ENCODE measurements around the gene LLGL2.

LLGL2 gene

DNA sequence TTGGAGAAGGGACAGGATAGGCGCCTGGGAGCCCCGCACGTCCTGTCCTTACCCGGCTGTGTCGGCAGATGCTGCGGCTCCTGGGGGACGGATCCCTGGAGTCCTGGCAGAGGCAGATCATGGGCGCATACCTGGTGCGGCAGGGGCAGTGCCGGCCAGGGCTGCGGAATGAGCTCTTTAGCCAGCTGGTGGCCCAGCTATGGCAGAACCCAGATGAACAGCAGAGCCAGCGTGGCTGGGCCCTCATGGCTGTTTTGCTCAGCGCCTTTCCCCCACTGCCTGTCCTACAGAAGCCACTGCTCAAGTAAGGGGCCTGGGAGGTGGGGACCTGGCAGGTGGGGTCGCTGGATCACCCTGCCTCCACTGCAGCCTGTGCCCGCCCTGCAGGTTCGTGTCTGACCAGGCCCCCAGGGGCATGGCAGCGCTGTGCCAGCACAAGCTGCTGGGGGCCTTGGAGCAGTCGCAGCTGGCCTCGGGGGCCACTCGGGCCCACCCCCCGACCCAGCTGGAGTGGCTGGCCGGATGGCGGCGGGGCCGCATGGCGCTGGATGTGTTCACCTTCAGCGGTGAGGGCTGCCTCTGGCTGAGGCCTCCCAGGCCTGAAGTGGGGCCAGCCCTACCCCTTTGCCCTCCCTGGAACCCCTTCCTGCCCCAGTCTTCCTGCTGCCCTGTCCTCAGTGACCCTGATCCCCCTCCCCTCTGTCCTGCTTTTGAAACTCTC, 87.6 kb downstream of the LLGL2 start:
- TF ChIP-seq ZNF274 (IDR thresholded peaks at IDR 0.05; ENCODE audit: low read depth, low read length) = no peak
- H3K4me3 ChIP-seq (ENCODE audit: low read length) = no peak overlapping the region

DNA sequence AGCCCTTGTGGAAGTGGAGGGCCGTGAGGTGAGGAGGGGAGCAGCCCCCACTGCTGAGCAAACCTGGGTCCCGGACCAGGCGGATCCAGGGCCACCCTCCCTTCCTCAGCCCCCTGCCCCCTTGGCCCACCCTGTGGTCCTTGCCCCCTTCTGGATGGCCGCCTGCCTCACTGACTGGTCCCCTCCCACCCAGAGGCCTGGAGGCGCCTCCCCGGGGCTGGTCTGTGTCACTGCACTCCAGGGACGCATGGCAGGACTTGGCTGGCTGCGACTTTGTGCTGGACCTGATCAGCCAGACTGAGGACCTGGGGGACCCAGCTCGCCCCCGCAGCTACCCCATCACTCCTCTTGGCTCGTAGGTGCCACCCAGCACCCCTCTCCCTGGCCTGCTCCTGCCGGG, 88.5 kb downstream of the LLGL2 start:
- no peak for TF ChIP-seq ZNF274 (IDR thresholded peaks at IDR 0.05; ENCODE audit: low read depth, low read length)

DNA sequence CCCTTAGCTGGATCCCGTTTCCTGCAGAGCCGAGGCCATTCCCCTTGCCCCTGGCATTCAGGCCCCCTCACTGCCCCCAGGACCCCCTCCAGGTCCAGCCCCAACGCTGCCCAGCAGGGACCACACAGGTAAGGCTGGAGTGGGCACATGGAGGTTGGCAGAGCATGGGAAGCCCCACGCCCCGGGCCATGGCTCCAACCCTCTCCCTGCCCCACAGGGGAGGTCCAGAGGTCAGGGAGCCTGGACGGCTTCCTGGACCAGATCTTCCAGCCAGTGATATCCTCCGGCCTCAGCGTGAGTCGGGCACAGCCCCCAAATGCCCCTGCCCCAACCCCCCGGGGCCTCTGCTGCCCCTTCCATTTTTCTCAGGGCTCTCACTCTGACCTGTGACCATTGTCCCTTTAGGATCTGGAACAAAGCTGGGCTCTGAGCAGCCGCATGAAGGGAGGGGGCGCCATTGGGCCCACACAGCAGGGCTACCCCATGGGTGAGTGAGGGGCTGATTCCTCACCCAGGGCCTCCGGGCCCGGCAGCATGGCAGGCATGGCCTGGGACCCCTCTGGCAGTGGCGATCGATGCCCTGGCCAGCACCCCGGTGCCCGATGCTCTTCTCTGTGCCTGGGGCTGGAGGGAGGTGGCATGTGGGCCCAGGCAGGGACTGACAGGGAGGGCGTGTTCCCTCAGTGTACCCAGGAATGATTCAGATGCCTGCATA, 89.2 kb downstream of the LLGL2 start:
- TF ChIP-seq ZNF274 (IDR thresholded peaks at IDR 0.05; ENCODE audit: low read depth, low read length) = no peak
- H3K4me3 ChIP-seq (ENCODE audit: low read length) = no peak overlapping the region

More for the DNA sequence above, 88.5 kb downstream of the LLGL2 start:
- H3K4me3 ChIP-seq (ENCODE audit: low read length) = no peak overlapping the region

DNA sequence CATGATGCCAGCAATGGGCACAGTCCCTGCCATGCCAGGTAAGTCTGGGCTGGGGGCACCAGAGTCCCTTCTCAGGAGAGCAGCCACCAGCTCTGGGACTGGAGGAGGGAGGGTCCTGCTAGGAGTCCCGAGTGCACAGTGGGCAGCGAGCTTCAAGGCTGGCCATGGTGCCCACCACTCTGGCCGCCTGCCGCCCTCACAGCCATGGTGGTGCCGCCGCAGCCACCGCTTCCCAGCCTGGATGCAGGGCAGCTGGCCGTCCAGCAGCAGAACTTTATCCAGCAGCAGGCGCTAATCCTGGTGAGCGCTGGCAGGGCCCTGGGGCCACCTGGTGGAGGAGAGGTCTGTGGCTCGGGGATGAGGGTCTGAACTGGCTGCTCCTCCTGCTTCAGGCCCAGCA, 89.8 kb downstream of the LLGL2 start:
- H3K4me3 ChIP-seq (ENCODE audit: low read length) = no peak overlapping the region
- TF ChIP-seq ZNF274 (IDR thresholded peaks at IDR 0.05; ENCODE audit: low read depth, low read length) = no peak

DNA sequence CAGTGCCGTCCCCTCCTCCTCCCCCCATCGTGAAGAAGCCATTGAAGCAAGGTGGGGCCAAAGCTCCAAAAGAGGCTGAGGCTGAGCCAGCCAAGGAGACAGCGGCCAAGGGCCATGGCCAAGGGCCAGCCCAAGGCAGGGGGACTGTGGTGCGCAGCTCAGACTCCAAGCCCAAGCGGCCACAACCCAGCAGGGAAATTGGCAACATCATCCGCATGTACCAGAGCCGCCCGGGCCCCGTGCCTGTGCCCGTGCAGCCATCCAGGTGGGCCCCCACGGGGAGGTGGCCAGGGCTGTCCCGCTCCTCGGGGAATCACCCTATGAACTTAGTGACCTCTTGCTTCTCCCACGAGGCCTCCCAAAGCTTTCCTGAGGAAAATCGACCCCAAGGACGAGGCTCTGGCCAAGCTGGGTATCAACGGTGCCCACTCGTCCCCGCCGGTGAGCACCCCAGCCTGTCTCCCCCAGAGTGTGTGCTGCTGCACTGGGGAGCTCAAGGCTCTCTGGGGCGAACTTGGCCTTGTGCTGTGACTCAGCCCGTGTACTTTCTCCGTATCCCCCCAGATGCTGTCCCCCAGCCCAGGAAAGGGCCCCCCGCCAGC, 91.1 kb downstream of the LLGL2 start:
- TF ChIP-seq ZNF274 (IDR thresholded peaks at IDR 0.05; ENCODE audit: low read depth, low read length) = no peak
- no peak overlapping the region for H3K4me3 ChIP-seq (ENCODE audit: low read length)

DNA sequence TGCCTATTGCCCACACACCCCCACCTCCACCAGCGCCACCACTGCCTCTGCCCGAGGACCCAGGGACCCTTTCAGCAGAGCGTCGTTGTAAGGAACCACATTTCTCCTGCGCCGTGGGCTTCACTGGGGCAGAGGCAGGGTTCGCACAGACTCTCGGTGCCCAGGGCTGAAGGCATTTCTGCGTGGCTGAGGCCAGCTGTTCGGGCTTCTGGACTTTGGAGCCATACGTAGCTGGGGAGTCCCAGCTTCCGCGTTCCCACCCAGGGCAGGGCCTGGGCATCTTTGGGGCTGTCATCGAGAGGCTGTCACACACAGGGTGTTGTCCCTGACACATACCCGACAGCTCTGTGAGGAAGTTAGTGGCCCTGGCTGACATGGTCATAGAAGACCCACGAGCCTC, 91.7 kb downstream of the LLGL2 start:
- H3K4me3 ChIP-seq (ENCODE audit: low read length) = no peak overlapping the region
- no peak for TF ChIP-seq ZNF274 (IDR thresholded peaks at IDR 0.05; ENCODE audit: low read depth, low read length)

DNA sequence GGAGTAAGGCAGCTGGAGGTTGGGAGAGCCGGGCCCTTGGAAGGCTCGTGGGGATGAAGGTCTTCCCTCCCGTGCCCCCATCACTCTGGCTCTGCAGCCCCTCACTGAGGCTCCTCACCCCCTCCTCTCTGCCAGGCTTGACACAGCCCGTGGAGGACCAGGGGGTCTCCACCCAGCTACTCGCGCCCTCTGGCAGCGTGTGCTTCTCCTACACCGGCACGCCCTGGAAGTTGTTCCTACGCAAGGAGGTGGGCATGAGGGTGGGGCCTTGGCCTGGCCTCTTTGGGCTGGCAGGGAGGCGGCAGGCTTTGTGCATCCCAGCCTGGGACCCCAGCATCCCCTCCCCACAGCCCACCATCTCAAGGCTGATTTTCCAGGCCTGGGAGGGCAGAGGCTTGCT, 92.2 kb downstream of the LLGL2 start:
- H3K4me3 ChIP-seq (ENCODE audit: low read length) = no peak overlapping the region
- no peak for TF ChIP-seq ZNF274 (IDR thresholded peaks at IDR 0.05; ENCODE audit: low read depth, low read length)

DNA sequence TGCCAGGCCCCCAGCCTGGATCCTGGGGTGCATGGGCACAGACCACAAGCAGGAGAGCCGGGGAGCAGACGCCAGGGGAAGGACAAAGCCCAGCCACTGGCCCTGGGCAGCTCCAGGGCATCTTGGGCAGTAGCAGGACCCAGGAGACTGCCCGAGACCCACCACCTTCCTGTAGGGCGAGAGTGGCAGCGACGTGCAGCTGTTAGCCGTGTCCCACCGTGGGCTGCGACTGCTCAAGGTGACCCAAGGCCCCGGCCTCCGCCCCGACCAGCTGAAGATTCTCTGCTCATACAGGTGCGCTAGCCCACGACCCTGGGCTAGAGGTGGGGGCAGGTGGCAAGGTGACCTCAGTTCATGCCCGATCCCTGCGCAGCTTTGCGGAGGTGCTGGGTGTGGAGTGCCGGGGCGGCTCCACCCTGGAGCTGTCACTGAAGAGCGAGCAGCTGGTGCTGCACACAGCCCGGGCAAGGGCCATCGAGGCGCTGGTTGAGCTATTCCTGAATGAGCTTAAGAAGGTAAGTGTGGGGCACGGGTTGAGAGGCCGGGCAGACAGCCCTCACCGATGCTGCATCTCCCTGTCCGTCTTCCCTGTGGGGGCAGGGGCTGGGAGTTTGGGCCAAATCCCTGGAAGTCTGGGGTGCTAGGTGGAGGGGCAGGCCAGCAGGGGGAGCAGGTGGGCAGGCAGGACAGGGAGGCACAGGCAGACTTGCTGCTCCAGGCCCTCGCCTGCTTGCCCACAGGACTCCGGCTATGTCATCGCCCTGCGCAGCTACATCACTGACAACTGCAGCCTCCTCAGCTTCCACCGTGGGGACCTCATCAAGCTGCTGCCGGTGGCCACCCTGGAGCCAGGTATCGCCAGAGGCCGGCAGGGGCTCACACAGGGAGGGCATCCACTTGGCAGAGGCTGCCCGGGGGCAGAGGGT, 94.3 kb downstream of the LLGL2 start:
- H3K4me3 ChIP-seq (ENCODE audit: low read length) = no peak overlapping the region
- no peak for TF ChIP-seq ZNF274 (IDR thresholded peaks at IDR 0.05; ENCODE audit: low read depth, low read length)

DNA sequence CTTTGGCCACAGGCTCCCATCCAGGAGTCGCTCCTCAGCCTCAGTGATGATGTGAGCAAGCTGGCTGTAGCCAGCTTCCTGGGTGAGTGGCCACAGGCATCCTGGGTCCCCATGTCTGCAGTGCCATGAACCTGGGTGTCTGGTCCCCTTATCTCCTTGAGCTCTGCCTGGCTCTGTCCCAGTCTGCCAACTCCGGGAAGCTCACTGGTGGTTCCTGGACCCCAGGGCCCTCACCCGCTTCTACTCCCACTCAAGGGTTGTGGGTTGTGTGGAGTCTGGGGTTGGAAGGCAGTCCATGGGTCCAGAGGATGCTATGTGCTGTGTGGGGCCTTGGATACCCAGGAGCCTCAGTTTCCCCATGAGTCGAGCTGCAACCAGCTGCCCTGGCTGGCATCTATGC, 96.0 kb downstream of the LLGL2 start:
- H3K4me3 ChIP-seq (ENCODE audit: low read length) = no peak overlapping the region
- TF ChIP-seq ZNF274 (IDR thresholded peaks at IDR 0.05; ENCODE audit: low read depth, low read length) = no peak

DNA sequence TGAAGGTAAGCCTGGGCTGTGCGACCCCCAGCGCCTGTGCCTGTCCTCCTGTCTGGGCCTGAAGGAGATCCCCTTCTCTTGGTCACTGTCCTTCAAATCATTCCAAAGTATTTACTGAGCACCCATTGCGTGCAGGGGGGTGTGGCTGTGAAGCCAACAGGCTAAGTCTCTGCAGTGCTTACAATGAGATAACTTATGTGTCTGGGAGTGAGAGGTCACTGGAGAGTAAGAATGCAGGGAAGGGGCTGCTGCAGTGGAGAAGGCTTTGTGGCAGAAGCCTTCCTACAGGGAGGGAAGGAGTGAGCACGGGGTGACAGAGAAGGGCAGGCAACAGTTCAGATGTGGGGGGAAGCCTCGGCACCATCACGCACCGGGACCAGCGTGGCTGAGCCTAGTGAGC, 96.6 kb downstream of the LLGL2 start:
- no peak overlapping the region for H3K4me3 ChIP-seq (ENCODE audit: low read length)
- no peak for TF ChIP-seq ZNF274 (IDR thresholded peaks at IDR 0.05; ENCODE audit: low read depth, low read length)

DNA sequence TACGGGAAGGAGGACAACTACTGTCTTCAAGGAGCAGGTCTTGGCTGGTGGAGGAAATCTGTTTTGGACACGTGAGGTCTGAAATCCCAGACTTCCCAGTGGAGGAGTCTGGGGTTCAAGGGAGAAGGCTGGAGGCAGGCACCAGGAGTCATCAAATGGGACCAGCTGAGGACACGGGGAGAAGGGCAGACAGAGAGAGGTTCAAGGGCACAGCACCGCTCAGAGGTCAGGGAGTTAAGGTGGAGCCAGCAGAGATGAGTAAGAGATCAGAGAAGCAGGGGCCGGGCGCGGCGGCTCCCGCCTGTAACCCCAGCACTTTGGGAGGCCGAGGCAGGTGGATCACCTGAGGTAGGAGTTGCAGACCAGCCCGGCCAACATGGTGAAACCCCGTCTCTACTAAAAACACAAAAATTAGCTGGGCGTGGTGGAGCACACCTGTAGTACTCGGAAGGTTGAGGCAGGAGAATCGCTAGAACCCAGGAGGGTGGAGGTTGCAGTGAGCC, 97.3 kb downstream of the LLGL2 start:
- H3K4me3 ChIP-seq (ENCODE audit: low read length) = no peak overlapping the region
- no peak for TF ChIP-seq ZNF274 (IDR thresholded peaks at IDR 0.05; ENCODE audit: low read depth, low read length)

DNA sequence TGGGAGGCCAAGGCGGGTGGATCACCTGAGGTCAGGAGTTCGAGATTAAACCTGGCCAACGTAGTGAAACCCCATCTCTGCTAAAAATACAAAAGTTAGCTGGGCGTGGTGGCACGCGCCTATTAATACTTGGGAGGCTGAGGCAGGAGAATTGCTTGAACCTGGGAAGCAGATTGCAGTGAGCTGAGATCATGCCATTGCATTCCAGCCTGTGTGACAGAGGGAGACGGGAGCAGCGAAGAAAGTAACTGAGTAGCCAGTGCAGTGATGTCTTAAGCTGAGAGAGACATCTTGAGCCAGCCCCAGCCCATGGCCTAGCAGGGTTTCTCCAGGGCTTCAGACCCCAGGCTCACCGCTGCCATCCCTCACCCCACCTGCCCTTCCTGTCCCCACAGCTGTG, 97.9 kb downstream of the LLGL2 start:
- no peak for TF ChIP-seq ZNF274 (IDR thresholded peaks at IDR 0.05; ENCODE audit: low read depth, low read length)
- no peak overlapping the region for H3K4me3 ChIP-seq (ENCODE audit: low read length)

DNA sequence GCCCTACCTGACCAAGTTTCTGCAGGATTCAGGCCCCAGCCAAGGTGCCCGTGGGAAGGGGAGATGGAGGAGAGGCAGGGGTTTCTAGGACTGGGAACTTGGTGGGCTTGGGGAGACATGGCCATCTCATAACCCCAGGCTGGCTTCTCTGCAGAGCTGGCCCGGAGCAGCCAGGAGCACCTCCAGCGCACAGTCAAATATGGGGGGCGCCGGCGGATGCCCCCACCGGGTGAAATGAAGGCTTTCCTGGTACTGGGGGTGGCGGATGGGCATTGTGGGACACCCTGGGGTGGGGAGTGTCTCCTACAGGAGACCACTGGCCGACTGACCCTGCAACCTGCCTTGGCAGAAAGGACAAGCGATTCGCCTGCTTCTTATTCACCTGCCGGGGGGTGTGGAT, 98.5 kb downstream of the LLGL2 start:
- no peak for TF ChIP-seq ZNF274 (IDR thresholded peaks at IDR 0.05; ENCODE audit: low read depth, low read length)
- H3K4me3 ChIP-seq (ENCODE audit: low read length) = no peak overlapping the region
